ENCODE measurements around the gene RRP1B. TPM values are rescaled to one million over a fixed set of nuclear protein-coding genes. Genes with fewer than 3 reads are reported as not detected.

Gene RRP1B
- total RNA-seq, 4 donors from 2014 or later: 17.4 to 22.0 (median 20.8) TPM

DNA sequence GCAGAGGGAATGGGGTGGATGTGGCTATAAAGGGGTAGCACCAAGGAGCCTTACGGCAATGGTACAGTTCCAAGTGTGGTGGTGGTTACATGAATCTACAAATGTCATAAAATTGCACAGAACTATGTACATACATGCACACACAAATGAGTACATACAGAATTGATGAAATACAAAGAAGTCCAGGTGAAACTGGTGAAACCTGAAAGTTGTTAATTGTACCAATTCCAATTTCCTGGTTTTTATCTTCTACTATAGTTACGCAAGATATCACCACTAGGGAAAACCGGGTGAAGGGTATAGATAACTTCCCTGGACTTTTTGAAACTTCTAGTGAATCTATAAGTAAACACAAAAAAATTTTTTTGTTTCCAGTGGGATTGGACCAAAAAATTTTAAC lies 19.0 kb upstream of the RRP1B start:
- intact Hi-C loops (cut with DNase I): no loop called here
- H3K27ac ChIP-seq (replicated peaks in 1 of 4): no peak overlapping the region
- H3K4me1 ChIP-seq: peaks cover 0 to 5% (median 3%) of the 10 kb centered on the region in 4 donors
- no peaks in the 10 kb centered on the region for H3K36me3 ChIP-seq
- H3K27me3 ChIP-seq: no peaks in the 10 kb centered on the region
- H3K9me3 ChIP-seq: no peaks in the 10 kb centered on the region
- no peak overlapping the region for H3K4me3 ChIP-seq
- DNase-seq (ENCODE audit: extremely low spot score): no peak
- TF ChIP-seq EP300 (IDR thresholded peaks at IDR 0.05): no peak
- 91% methylated on average over 3 of the region's 3 CpGs for WGBS

DNA sequence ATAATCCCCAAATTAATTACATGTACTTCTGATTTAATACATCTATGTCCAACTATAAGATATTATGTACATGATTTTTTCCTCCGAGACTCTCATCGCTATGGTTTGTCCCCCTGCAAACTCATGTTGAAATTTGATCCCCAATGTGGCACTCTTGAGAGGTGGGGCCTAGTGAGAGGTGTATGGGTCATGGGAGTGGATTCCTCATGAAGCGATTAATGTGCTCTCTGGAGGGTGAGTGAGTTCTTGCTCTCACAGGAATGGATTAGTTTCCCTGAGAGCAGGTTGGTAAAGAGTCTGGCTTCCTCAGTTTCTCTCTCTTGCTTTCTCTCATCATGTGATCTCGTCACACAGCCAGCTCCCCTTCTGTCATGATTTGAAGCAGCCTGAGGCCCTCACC lies 16.2 kb upstream of the RRP1B start:
- H3K27ac ChIP-seq (replicated peaks in 1 of 4): no peak overlapping the region
- H3K36me3 ChIP-seq: no peaks in the 10 kb centered on the region
- H3K4me1 ChIP-seq: peaks cover 10 to 16% (median 15%) of the 10 kb centered on the region in 4 donors
- no peaks in the 10 kb centered on the region for H3K9me3 ChIP-seq
- no peak overlapping the region for H3K4me3 ChIP-seq
- no peaks in the 10 kb centered on the region for H3K27me3 ChIP-seq
- 96% methylated on average over 4 of the region's 4 CpGs for WGBS
- DNase-seq (ENCODE audit: extremely low spot score): no peak
- intact Hi-C loops (cut with DNase I): no loop called here
- TF ChIP-seq CTCF (IDR thresholded peaks at IDR 0.05): no peak
- TF ChIP-seq EP300 (IDR thresholded peaks at IDR 0.05): no peak
- TF ChIP-seq POLR2AphosphoS5 (IDR thresholded peaks at IDR 0.05): no peak
- no peak for TF ChIP-seq POLR2A (IDR thresholded peaks at IDR 0.05; ENCODE audit: low read depth)

DNA sequence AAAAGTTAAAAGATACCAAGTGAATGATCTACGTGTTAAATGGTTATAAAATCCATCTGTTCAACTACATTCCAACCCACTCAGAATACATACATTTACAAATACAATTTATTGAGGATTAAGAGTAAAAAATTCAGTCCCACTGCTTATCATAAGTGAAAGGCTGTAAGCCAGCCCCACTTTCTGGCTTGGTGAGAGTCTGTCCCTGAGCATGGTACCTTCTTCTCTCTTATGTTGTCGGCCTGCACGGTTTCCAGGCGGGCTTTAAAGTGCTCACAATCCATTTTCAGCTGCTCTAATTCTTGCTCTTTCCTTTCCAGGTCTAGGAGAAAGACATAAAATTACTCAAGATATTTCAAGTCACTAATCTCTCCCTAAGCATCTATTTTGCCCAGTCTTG lies 15.3 kb upstream of the RRP1B start:
- Histone ChIP-seq H3K27ac (replicated peaks in 1 of 4) (no peak overlapping the region), H3K9me3 (no peaks in the 10 kb centered on the region), H3K36me3 (no peaks in the 10 kb centered on the region), H3K4me3 (no peak overlapping the region), H3K27me3 (no peaks in the 10 kb centered on the region), H3K4me1 (peaks cover 10 to 16% (median 15%) of the 10 kb centered on the region in 4 donors)
- intact Hi-C loops (cut with DNase I): no loop called here
- no peak for DNase-seq (ENCODE audit: extremely low spot score)
- TF ChIP-seq CTCF (IDR thresholded peaks at IDR 0.05) (no peak), POLR2AphosphoS5 (IDR thresholded peaks at IDR 0.05) (no peak), EP300 (IDR thresholded peaks at IDR 0.05) (no peak), POLR2A (IDR thresholded peaks at IDR 0.05; ENCODE audit: low read depth) (no peak)
- 90% methylated on average over 4 of the region's 4 CpGs for WGBS

DNA sequence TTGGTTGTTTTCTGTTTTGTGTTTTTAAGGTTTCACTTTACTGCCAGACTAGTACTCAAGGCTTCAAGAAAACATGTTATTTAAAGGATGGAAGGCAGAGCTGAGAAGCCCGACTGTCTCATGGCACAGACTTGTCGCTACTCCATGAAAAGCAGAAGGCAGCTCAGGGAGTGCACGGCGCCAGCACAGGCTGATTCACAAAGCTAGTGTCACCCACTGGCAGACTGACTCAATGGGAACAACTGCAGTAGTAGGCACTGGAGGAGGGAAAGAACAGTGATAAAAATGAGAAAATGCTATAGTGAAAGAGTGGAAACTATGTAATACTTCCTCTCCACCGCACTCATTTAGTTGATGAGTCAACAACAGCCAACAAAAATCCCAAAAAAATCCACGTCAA lies 14.8 kb upstream of the RRP1B start:
- intact Hi-C loops (cut with DNase I): no loop called here
- Histone ChIP-seq H3K36me3 (no peaks in the 10 kb centered on the region), H3K4me1 (peaks cover 10 to 16% (median 15%) of the 10 kb centered on the region in 4 donors), H3K27ac (replicated peaks in 1 of 4) (no peak overlapping the region), H3K9me3 (no peaks in the 10 kb centered on the region), H3K4me3 (no peak overlapping the region), H3K27me3 (no peaks in the 10 kb centered on the region)
- DNase-seq (ENCODE audit: extremely low spot score): no peak
- WGBS: 79% methylated on average over 6 of the region's 6 CpGs
- TF ChIP-seq POLR2AphosphoS5 (IDR thresholded peaks at IDR 0.05) (no peak), CTCF (IDR thresholded peaks at IDR 0.05) (no peak), EP300 (IDR thresholded peaks at IDR 0.05) (no peak), POLR2A (IDR thresholded peaks at IDR 0.05; ENCODE audit: low read depth) (no peak)

DNA sequence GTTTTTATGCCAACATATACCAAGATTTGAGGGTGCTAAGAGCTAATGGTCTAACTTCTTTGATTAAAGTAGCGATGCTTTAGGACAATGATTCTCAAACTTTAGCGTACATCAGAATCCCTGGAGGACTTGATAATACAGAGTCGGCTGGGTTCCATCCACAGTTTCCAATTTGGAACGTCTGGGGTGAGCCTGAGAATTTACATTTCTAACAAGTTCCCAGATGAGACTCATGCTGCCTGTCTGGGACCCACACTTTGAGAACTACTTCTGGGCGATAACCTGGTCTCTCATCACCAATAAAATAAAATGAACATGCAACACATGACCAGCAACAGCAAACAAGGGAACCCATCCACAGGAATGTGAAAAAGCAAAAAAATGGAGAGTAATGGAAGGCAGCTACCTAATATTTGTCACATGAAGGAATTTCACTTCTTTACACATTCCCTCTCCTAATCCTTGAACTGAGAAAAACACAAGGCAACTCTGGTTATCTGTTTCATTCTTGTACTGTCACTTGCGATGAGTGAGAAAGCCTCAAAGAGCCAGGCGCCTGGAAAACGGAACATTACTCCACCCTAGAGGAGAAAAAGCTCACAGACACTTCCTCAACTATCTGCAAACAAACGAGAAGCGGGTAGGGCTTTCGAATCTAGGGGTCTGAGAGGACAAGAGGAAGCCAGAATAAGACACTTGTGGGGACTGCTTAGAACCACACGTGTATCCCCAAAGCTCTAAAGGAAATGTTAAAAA lies 14.0 kb upstream of the RRP1B start:
- Histone ChIP-seq H3K36me3 (no peaks in the 10 kb centered on the region), H3K27ac (replicated peaks in 1 of 4) (peak overlapping the region; percentile 41 to 52 (median 51)), H3K4me1 (peaks cover 10 to 16% (median 15%) of the 10 kb centered on the region in 4 donors), H3K9me3 (no peaks in the 10 kb centered on the region), H3K27me3 (no peaks in the 10 kb centered on the region), H3K4me3 (no peak overlapping the region)
- no peak for DNase-seq (ENCODE audit: extremely low spot score)
- WGBS: 43% methylated on average over 12 of the region's 12 CpGs
- TF ChIP-seq EP300 (IDR thresholded peaks at IDR 0.05) (no peak), POLR2AphosphoS5 (IDR thresholded peaks at IDR 0.05) (peak in 1 of 2 donors; percentile 38), CTCF (IDR thresholded peaks at IDR 0.05) (peak; percentile 37 to 52 (median 50)), POLR2A (IDR thresholded peaks at IDR 0.05; ENCODE audit: low read depth) (no peak)
- intact Hi-C loops (cut with DNase I): no loop called here
